ENCODE measurements around the gene DNAJA4. TPM values are rescaled to one million over a fixed set of nuclear protein-coding genes. Genes with fewer than 3 reads are reported as not detected.

DNAJA4 gene
- total RNA-seq, 2 donors from 2014 or later: 32.1 to 43.7 TPM

- no peak for DNase-seq (ENCODE audit: low spot score)
- intact Hi-C loops (cut with DNase I): no loop called here
- TF ChIP-seq POLR2A (IDR thresholded peaks at IDR 0.05): no peak
- no peak for TF ChIP-seq CTCF (IDR thresholded peaks at IDR 0.05)
- TF ChIP-seq POLR2AphosphoS5 (IDR thresholded peaks at IDR 0.05): no peak
- H3K27ac ChIP-seq: no peak overlapping the region
- no peaks in the 10 kb centered on the region for H3K27me3 ChIP-seq (replicated peaks; ENCODE audit: insufficient read depth)
- no peaks in the 10 kb centered on the region for H3K36me3 ChIP-seq
- WGBS: 63% methylated on average over 4 of the region's 4 CpGs
- no peak overlapping the region for H3K4me3 ChIP-seq
- no peaks in the 10 kb centered on the region for H3K9me3 ChIP-seq
- no peaks in the 10 kb centered on the region for H3K4me1 ChIP-seq (replicated peaks)
These were observed 65.3 kb downstream of the DNAJA4 start for GRCh38 chr15:78329625-78330024.

Small RNAs within 50 kb of the gene (small RNA-seq; reads per million reads assigned to genes)
- gene AC090607.5: 0 reads per million in 2 donors

Other genes with a start within 250 kb of the DNAJA4 start
- 10 to 100 TPM; 21.5 to 49.5 TPM for gene TBC1D2B, start 186.9 kb upstream of the DNAJA4 start, total RNA-seq
- gene SH2D7, start 172.0 kb upstream of the DNAJA4 start, total RNA-seq: under 1 TPM in 1 of 2 donors, not detected in 1; 0.28 TPM
- gene CIB2, start 133.1 kb upstream of the DNAJA4 start, total RNA-seq: 10 to 100 TPM; 16.7 to 23.0 TPM
- 100 to 1,000 TPM in 1 of 2 donors, 10 to 100 TPM in 1; 32.1 to 115 TPM for gene IDH3A, start 115.2 kb upstream of the DNAJA4 start, total RNA-seq
- gene ACSBG1, start 30.0 kb upstream of the DNAJA4 start, total RNA-seq: 1 to 10 TPM in 1 of 2 donors, not detected in 1; 7.4 TPM
- gene SKIC8, start 35.0 kb downstream of the DNAJA4 start, total RNA-seq: 100 to 1,000 TPM in 1 of 2 donors, 10 to 100 TPM in 1; 58.1 to 109 TPM
- not detected for gene CRABP1, start 75.8 kb downstream of the DNAJA4 start, total RNA-seq
- 10 to 100 TPM; 30.5 to 39.0 TPM for gene IREB2, start 173.7 kb downstream of the DNAJA4 start, total RNA-seq
- gene HYKK, start 243.0 kb downstream of the DNAJA4 start, total RNA-seq: 10 to 100 TPM in 1 of 2 donors, 1 to 10 TPM in 1; 6.2 to 11.2 TPM